CD4-positive, CD25-positive, alpha-beta regulatory T cell (primary cell): Measurements from ENCODE around the gene LYPD3. TPM values are rescaled to one million over a fixed set of nuclear protein-coding genes. Genes with fewer than 3 reads are reported as not detected.
"Not testable (repeated sequence)": the region's sequence is repeated elsewhere in the genome, so short reads cannot be mapped to it uniquely, and the experiment has no call there.

Source experiments
- ATAC-seq, 2 donors: fragments of 150-1000 bp; cut with Tn5 transposase; one replicate each; pipeline ENCODE4 v1.10.0; 2021; ENCODE audit warnings: low read depth in 2 of 2, moderate number of reproducible peaks in 2 of 2, moderate library complexity in 1 of 2
- DNase-seq, 3 donors: peaks; one replicate each; pipeline versions ENCODE4 v3.0.0 to v3.0.0-alpha.2; 2012 to 2022; ENCODE audit warnings: mixed read lengths in 1 of 3
- H3K27ac ChIP-seq: one replicate; pipeline ENCODE4 v1.7.0; 2013; ENCODE audit warnings: mild to moderate bottlenecking, low read length; ENCODE audit not compliant: insufficient read depth, poor library complexity, severe bottlenecking
- H3K27me3 ChIP-seq: one replicate; pipeline ENCODE4 v1.7.0; 2013; ENCODE audit warnings: low read length; ENCODE audit not compliant: control insufficient read depth, insufficient read depth
- H3K36me3 ChIP-seq: one replicate; pipeline ENCODE4 v1.7.0; 2013; ENCODE audit warnings: mild to moderate bottlenecking, low read length, moderate library complexity; ENCODE audit not compliant: control insufficient read depth, insufficient read depth
- H3K4me1 ChIP-seq: 2 replicates; pipeline ENCODE4 v1.7.0; 2013; ENCODE audit warnings: mild to moderate bottlenecking, low read length; ENCODE audit not compliant: insufficient read depth, control insufficient read depth, poor library complexity, severe bottlenecking
- H3K4me3 ChIP-seq: one replicate; pipeline ENCODE4 v1.7.0; 2013; ENCODE audit warnings: low read depth, mild to moderate bottlenecking, low read length, moderate library complexity
- H3K9me3 ChIP-seq, 2 experiments: 1 replicate in 1 of 2; 2 replicates in 1 of 2; pipeline ENCODE4 v1.7.0; 2013; ENCODE audit warnings: low read length in 2 of 2, mild to moderate bottlenecking in 1 of 2, moderate library complexity in 1 of 2; ENCODE audit not compliant: control insufficient read depth in 2 of 2
- H3K27ac Mint-ChIP-seq, 3 donors: one replicate each; pipeline ENCODE4 v1.8.0; 2020 to 2022; ENCODE audit warnings: mild to moderate bottlenecking in 3 of 3, mixed read lengths in 3 of 3, moderate library complexity in 2 of 3
- H3K27me3 Mint-ChIP-seq: one replicate; pipeline ENCODE4 v1.8.0; 2022; ENCODE audit warnings: mild to moderate bottlenecking, mixed read lengths
- H3K36me3 Mint-ChIP-seq: one replicate; pipeline ENCODE4 v1.8.0; 2020; ENCODE audit warnings: mixed read lengths
- H3K4me1 Mint-ChIP-seq, 4 donors: one replicate each; pipeline ENCODE4 v1.8.0; 2020 to 2022; ENCODE audit warnings: mixed read lengths in 4 of 4, mild to moderate bottlenecking in 1 of 4
- H3K4me3 Mint-ChIP-seq, 4 donors: one replicate each; pipeline ENCODE4 v1.8.0; 2020 to 2022; ENCODE audit warnings: mild to moderate bottlenecking in 4 of 4, mixed read lengths in 4 of 4, moderate library complexity in 3 of 4
- H3K9me3 Mint-ChIP-seq, 7 donors: one replicate each; pipeline ENCODE4 v1.8.0; 2020 to 2022; ENCODE audit warnings: mixed read lengths in 7 of 7, mild to moderate bottlenecking in 3 of 7, moderate library complexity in 2 of 7
- polyA plus RNA-seq, 4 donors: library from polyadenylated mRNA; unstranded; fragments of 300-500 nt; fragmentation: Illumina TruSeq; gene quantifications; one replicate each; pipeline ENCODE4 v1.2.3, GENCODE V29; 2021
- total RNA-seq: library from RNA; stranded (reverse); gene quantifications from one replicate; pipeline ENCODE4 v1.2.3, GENCODE V29; 2022

Gene LYPD3
- total and polyA plus RNA-seq, 5 donors from 2014 or later: 1.8 to 12.7 (median 4.5) TPM

- Histone ChIP-seq H3K4me1 (peaks cover 35% of the 10 kb centered on the region), H3K4me3 (peak overlapping the region; percentile 70), H3K9me3 (no peaks in the 10 kb centered on the region), H3K36me3 (no peaks in the 10 kb centered on the region), H3K27ac (peak overlapping the region; percentile 78), H3K27me3 (no peaks in the 10 kb centered on the region)
- Mint-ChIP-seq H3K9me3 (peaks cover 0 to 3% (median 0%) of the 10 kb centered on the region in 7 donors), H3K27me3 (peaks cover 5% of the 10 kb centered on the region), H3K36me3 (no peaks in the 10 kb centered on the region), H3K27ac (peak overlapping the region; percentile 92 to 98 (median 94)), H3K4me3 (peak overlapping the region; percentile 27 to 74 (median 65)), H3K4me1 (peaks cover 10 to 55% (median 32%) of the 10 kb centered on the region in 4 donors)
- ATAC-seq (no peak), DNase-seq (peak in 1 of 3 donors; percentile 34)
Measured at GRCh38 chr19:43438291-43439031, 26.9 kb downstream of the LYPD3 start.

- Histone ChIP-seq H3K27ac (peak overlapping the region; percentile 78), H3K4me1 (peaks cover 39% of the 10 kb centered on the region), H3K4me3 (no peak overlapping the region), H3K9me3 (no peaks in the 10 kb centered on the region), H3K27me3 (no peaks in the 10 kb centered on the region), H3K36me3 (no peaks in the 10 kb centered on the region)
- ATAC-seq (no peak), DNase-seq (no peak)
- peak overlapping the region in 3 of 4 donors; percentile 18 to 50 (median 38) for H3K4me3 Mint-ChIP-seq
- H3K27me3 Mint-ChIP-seq: peaks cover 5% of the 10 kb centered on the region
- H3K4me1 Mint-ChIP-seq: peaks cover 10 to 58% (median 38%) of the 10 kb centered on the region in 4 donors
- peak overlapping the region; percentile 83 to 98 (median 92) for H3K27ac Mint-ChIP-seq
- peaks cover 0 to 3% (median 0%) of the 10 kb centered on the region in 7 donors for H3K9me3 Mint-ChIP-seq
- no peaks in the 10 kb centered on the region for H3K36me3 Mint-ChIP-seq
Measured at GRCh38 chr19:43437712-43438111, 27.7 kb downstream of the LYPD3 start.

GRCh38 chr19:43437284-43437683 is 28.1 kb downstream of the LYPD3 start:
- Mint-ChIP-seq H3K4me3 (peak overlapping the region in 3 of 4 donors; percentile 18 to 50 (median 38)), H3K4me1 (peaks cover 10 to 62% (median 40%) of the 10 kb centered on the region in 4 donors), H3K27ac (peak overlapping the region; percentile 83 to 98 (median 92))
- not testable (repeated sequence) for H3K4me3 ChIP-seq, H3K27ac ChIP-seq, H3K36me3 Mint-ChIP-seq, ATAC-seq, H3K27me3 Mint-ChIP-seq, H3K9me3 ChIP-seq, H3K27me3 ChIP-seq, H3K36me3 ChIP-seq, H3K9me3 Mint-ChIP-seq
- H3K4me1 ChIP-seq: peaks cover 43% of the 10 kb centered on the region
- peak in 1 of 3 donors; percentile 24 for DNase-seq

- H3K27ac ChIP-seq: no peak overlapping the region
- H3K4me1 ChIP-seq: peaks cover 43% of the 10 kb centered on the region
- Mint-ChIP-seq H3K4me3 (peak overlapping the region in 2 of 4 donors; percentile 42 to 63), H3K4me1 (peaks cover 14 to 61% (median 41%) of the 10 kb centered on the region in 4 donors), H3K9me3 (peaks cover 0 to 3% (median 0%) of the 10 kb centered on the region in 7 donors), H3K36me3 (no peaks in the 10 kb centered on the region), H3K27ac (peak overlapping the region in 2 of 3 donors; percentile 57 to 92), H3K27me3 (peaks cover 5% of the 10 kb centered on the region)
- no peaks in the 10 kb centered on the region for H3K9me3 ChIP-seq
- H3K4me3 ChIP-seq: no peak overlapping the region
- H3K27me3 ChIP-seq: no peaks in the 10 kb centered on the region
- ATAC-seq: no peak
- DNase-seq: no peak
- no peaks in the 10 kb centered on the region for H3K36me3 ChIP-seq
Measured at GRCh38 chr19:43435775-43436174, 29.6 kb downstream of the LYPD3 start.

GRCh38 chr19:43433689-43434088 is 31.7 kb downstream of the LYPD3 start:
- Mint-ChIP-seq H3K9me3 (peaks cover 0 to 2% (median 0%) of the 10 kb centered on the region in 7 donors), H3K4me3 (no peak overlapping the region), H3K27me3 (no peaks in the 10 kb centered on the region), H3K36me3 (no peaks in the 10 kb centered on the region), H3K4me1 (peaks cover 16 to 50% (median 37%) of the 10 kb centered on the region in 4 donors), H3K27ac (no peak overlapping the region)
- DNase-seq: no peak
- Histone ChIP-seq H3K4me3 (no peak overlapping the region), H3K36me3 (no peaks in the 10 kb centered on the region), H3K27me3 (no peaks in the 10 kb centered on the region), H3K27ac (no peak overlapping the region), H3K9me3 (no peaks in the 10 kb centered on the region), H3K4me1 (peaks cover 37% of the 10 kb centered on the region)
- ATAC-seq: no peak

- Mint-ChIP-seq H3K27me3 (no peaks in the 10 kb centered on the region), H3K9me3 (peaks cover 0 to 2% (median 0%) of the 10 kb centered on the region in 7 donors), H3K36me3 (no peaks in the 10 kb centered on the region), H3K4me3 (no peak overlapping the region), H3K4me1 (peaks cover 13 to 46% (median 33%) of the 10 kb centered on the region in 4 donors), H3K27ac (peak overlapping the region in 1 of 3 donors; percentile 70)
- Histone ChIP-seq H3K27me3 (no peaks in the 10 kb centered on the region), H3K9me3 (no peaks in the 10 kb centered on the region), H3K27ac (no peak overlapping the region), H3K4me3 (no peak overlapping the region), H3K4me1 (peaks cover 34% of the 10 kb centered on the region), H3K36me3 (no peaks in the 10 kb centered on the region)
- ATAC-seq: no peak
- no peak for DNase-seq
Measured at GRCh38 chr19:43433358-43433673, 32.1 kb downstream of the LYPD3 start.

GRCh38 chr19:43430976-43431375 is 34.4 kb downstream of the LYPD3 start:
- H3K9me3 Mint-ChIP-seq: peaks cover 0 to 2% (median 0%) of the 10 kb centered on the region in 7 donors
- H3K36me3 Mint-ChIP-seq: no peaks in the 10 kb centered on the region
- H3K36me3 ChIP-seq: no peaks in the 10 kb centered on the region
- H3K4me3 ChIP-seq: no peak overlapping the region
- DNase-seq (no peak), ATAC-seq (no peak)
- peaks cover 11 to 32% (median 23%) of the 10 kb centered on the region in 4 donors for H3K4me1 Mint-ChIP-seq
- H3K27ac Mint-ChIP-seq: no peak overlapping the region
- no peaks in the 10 kb centered on the region for H3K27me3 Mint-ChIP-seq
- H3K27me3 ChIP-seq: no peaks in the 10 kb centered on the region
- no peak overlapping the region for H3K4me3 Mint-ChIP-seq
- no peak overlapping the region for H3K27ac ChIP-seq
- H3K4me1 ChIP-seq: peaks cover 16% of the 10 kb centered on the region
- H3K9me3 ChIP-seq: no peaks in the 10 kb centered on the region
